Measurements from ENCODE around the gene SMC4.
"Not testable (repeated sequence)": the region's sequence is repeated elsewhere in the genome, so short reads cannot be mapped to it uniquely, and the experiment has no call there.

SMC4 gene

DNA sequence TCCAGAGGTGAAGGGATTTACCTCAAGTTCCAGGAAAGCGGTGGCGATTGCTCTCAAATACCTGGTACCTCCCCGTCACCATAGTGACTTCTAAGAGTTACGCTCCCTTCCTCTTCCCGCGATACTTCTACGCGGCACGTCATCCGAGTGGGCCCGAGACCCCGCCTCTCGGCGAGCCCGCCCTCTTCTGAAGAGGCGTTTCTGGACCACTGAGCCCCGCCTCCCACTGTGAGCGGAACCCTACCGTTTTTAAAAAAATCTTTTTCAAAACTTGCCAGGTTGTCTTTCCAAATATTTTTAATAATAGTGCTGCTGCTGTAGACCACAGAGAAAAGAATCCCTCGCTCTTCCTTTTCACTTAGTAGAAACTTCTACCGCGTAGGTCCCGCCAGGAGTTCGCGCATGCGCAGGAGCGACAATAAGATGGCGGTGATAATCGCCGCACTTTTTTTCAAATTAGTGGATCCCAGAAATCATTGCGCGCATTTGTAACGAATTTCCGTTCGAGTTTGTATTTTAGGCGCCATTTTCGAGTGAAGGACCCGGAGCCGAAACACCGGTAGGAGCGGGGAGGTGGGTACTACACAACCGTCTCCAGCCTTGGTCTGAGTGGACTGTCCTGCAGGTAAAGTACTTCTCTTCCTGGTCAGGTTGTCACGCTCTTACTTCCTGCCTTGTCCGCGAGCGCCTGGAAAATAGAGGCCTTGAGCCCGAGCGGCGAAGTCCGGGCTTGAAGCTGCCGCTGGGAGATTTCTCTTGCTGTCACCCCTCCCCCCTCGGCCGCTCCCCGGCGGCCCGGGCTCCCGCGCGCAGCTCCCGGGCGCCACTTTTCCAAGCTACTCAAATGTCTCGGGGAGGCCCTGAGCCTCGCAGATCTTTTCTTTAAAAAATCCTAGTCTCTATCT, at the start of gene SMC4, which contains the start of gene IFT80:
SMC4 (plus strand) TSS at position 526 of the 905 bp plus-strand sequence. CDS start 1,177 bp downstream, outside the sequence.
IFT80 (minus strand) TSS at position 101 of the 905 bp plus-strand sequence. CDS start 14,625 bp downstream, outside the sequence.
- DNase-seq: peak; percentile 95

DNA sequence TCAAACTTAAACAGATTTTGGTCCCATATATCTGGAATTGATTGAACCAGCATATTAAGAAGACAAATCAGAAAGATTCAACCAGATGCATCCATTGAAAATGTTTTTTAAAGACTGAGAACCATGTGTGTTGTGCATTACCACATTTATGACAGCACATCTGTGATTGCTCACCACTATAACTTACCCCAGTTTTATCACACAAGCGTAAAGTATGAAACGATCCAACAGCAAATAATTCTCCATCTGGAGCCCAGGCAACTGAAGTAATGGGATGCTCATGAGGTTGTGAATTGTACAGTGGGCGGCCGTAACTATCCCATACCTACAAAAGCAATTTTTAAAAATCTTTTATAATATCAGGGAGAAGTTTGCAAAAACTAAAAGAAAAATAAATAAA, 43.6 kb upstream of the SMC4 start:
- DNase-seq: no peak

DNA sequence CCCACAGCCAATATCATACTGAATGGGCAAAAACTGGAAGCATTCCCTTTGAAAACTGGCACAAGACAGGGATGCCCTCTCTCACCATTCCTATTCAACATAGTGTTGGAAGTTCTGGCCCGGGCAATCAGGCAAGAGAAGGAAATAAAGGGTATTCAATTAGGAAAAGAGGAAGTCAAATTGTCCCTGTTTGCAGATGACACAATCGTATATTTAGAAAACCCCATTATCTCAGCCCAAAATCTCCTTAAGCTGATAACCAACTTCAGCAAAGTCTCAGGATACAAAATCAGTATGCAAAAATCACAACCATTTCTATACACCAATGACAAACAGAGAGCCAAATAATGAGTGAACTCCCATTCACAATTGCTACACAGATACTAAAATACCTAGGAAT, 36.6 kb upstream of the SMC4 start:
- not testable (repeated sequence) for DNase-seq

DNA sequence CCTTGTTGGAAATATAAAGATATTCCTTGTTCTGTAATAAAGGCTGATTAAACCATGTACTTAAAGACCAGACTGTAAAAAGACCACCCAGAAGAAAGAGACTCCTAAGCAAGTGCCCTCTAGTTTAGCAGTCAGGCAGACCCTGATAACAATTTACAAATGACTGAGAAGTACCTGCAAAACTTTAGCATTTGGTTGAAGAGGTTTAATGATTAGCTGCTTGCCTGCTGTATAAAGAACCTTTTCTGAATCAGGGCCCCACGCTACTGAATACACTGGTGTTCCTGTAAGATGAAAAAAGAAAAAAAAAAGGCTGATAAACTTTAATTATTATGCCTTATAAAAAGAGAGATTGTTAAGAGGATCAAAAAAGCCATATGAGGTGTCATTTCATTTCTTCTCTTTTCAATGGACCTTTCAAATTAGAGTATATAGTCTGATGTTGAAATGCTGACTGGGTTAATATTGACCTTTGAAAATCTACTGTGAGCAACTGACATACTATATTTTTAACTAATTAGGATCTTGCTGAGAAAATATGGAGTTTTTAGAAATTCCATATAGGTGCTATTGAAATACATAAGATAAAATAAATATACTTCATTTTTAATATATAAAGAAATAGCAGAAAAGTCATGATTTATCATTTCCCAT, 33.5 kb upstream of the SMC4 start:
- no peak for DNase-seq

DNA sequence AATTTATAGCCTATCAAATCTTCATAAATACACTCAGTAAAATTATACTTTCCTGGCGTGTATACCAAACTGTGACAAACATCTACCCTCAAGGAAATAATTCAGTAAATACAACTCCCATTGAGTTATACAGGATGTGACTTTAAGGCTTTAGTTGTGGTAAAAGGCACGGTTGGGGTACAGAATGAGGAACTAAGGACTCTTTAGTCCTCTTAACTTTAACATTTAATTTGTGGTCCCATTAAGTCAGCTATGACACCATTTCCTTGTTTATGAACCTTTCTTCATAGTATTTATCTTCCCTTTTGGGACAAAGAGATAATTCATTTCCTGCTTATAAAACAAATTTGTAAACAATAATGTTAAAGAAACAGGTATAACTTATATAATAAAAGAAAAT, 30.6 kb upstream of the SMC4 start:
- no peak for DNase-seq

DNA sequence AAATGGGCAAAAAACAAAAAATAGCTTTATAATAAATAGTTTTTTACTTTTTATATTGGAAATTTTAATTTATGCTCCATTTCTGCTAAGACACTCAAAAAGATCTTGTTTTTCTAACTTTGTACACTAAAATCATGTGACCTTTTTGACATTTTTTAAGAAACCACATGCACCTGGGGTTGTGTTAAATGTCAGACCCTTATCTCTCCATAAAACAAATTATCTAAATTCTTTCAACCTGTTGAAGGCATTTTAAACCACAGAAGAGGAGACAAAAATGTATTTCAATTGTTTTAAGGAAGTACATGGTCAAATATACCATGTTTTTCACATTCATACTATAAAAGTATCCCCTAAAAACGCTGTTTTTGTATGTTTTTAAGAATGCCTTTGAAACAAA, 29.7 kb upstream of the SMC4 start:
- no peak for DNase-seq

DNA sequence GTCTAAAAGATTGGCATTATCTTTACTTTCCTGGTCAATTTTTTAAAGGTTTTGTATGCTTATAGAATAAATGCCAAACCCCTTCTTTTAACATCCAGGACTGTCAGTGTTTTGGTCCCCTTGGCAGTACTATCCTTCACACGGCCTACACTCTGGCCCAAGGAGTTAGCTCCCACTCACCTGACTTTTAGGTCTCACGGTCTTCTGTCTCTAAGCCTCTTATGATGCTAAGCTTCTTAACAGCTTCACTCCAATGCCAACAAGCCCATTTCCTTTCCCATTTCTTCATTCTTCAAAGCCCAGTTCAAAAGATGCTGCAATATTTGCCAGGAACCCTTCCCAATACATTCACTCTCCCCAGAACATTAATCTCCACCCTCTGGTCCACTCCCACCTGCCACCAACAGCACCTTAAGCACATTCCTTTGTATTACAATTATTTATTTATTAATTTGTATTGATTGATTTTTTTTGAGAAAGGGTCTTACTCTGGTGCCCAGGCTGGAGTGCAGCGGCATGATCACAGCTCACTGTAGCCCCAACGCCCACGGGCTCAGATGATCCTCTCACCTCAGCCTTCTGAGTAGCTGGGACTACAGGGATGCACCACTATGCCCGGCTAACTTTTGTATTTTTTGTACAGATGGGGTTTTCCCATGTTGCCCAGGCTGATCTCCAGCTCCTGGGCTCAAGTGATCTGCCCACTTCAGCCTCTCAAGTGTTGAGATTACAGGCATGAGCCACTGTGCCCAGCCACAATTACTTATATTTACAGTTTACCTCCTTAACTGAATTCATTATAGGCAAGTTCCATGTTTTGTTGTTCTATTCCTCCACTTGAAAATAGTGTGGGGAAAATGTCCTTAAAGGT, 28.2 kb upstream of the SMC4 start:
- no peak for DNase-seq

DNA sequence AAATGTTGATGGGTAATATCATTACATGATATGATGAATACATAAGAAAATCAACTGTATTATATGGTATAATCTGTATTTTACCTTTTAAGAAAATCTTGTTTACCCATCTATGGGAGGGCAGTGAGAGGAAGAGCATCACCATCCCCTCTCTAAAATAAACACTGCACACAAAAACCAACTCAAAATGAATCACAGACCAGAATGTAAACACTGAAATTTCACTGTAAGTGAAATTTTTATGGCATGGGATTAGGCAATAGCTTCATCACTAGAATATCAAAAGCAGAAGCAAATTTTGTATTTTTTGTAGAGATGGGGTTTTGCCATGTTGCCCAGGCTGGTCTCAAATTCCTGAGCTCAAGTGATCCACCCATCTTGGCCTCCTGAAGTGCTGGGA, 26.7 kb upstream of the SMC4 start:
- peak; percentile 63 for DNase-seq

DNA sequence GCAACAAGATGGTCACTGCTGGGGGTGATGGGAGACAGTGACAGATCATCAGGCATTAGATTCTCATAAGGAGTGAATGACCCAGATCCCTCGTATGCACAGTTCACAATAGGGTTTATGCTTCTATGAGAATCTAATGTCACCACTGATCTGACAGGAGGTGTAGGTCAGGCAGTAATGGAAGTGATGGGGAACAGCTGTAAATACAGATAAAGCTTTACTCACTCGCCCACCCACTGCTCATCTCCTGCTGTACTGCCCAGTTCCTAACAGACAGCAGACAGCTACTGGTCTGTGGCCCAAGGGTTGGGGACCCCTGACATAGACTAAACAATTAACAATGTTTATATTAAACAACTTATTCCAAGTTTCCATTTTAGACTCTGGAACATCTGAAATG, 25.8 kb upstream of the SMC4 start:
- no peak for DNase-seq

DNA sequence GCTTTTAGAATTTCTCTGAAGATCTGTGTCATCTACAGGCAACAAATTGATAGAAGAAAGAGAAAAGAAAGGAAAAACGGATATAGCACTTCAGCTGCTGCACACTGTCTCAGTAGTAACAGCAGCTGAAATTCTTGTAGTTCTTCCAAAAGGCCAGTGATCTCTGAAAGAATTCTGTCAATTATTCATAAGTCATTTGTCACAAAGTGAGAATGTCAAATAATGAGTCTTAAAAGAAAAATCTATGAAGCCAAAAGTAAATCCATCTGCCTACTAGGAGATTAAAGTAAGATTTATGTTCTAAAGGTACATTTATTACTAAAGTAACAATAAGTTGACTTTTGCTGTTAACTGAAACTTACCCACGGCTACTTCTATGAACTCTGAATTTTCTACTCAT, 25.0 kb upstream of the SMC4 start:
- no peak for DNase-seq

DNA sequence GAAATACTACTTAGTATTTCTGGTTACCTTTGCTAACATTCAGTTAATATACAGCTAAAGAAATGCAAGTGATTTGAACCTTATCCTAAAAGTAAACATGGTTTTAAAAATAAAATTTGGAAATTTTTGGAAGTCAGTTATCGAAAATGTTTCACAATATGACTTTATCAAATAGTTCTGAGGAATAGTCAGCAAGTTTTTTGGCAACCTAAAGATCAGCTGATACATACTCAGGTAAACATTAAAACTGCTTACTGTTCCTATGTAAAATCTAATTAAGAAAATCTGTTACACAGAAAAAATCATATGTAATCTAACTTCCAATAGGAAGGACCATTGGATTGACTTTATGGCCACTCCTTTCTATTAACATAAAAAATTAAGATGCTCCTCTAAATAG, 24.5 kb upstream of the SMC4 start:
- DNase-seq: no peak

DNA sequence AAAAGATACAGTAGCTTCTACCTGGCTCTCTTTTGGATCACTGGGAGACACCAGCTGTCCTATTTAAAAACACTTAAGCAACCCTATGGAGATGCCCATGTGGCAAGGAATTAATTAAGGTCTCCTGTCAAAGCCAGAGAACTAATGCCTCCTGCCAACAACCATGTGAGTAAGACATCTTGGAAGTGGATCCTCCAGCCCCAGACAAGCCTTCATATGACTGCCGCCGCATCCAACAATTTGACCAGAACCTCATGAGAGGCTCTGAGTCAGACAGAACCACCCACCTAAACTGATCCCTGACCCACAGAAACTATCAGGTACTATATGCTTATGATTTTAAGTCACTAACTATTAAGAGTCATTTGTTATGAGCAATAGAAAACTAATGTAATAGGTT, 22.8 kb upstream of the SMC4 start:
- no peak for DNase-seq

DNA sequence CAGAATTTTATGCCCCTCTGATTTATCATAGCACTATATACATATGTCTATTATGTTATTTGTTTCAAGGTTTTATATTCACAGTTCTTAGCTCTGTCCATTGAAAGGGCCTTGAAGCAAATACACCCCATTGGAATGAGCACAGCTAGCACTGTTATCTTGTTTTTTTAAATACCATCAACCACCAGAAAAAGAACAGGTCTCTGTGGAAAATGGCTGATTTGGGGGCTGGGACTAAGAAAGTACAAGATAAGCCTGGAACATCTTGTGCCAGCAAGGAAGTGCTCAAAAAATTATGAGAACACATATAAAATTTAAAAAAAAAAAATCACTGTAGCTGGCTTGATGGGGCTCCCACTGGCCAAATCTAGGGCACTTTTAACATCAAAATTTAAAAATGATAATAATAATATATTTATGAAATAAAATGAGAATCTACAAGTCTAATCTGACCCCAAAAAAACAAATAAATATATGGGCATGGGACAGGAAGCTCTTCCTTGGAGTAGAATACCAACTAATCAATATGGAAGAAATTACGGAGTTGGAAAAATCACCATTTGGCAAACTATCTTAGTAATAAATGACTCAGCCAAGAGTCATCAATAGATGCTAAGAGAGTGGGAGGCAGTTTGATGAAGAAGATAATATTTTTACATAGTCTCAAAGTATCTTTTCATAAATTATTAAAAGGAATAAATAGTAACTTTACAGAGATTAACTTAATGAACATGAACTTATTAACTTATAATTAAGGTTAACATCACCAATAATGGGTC, 20.9 kb upstream of the SMC4 start:
- no peak for DNase-seq

DNA sequence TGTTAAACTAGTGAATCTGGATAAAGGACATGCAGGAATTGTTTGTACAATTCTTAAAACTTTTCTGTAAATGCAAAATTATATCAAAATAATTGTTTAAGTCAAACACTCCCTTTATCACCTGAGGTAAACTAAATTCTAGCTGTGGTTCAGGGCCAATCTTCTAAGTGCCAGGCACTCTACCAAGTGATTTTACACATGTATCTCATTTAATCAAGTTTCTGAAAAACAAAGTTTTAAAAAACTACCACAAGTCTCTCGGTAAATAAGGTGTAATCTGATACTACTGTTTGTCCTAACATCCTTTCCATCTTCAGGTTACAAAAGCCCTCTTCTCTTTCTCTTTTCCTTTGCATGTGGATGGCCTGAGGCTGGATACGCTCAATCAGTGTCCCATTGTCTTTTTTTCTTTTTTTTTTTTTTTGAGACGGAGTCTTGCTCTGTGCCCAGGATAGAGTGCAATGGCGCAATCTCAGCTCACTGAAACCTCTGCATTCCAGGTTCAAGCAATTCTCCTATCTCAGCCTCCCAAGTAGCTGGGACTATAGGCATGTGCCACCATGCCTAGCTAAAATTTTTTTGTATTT, 19.7 kb upstream of the SMC4 start:
- DNase-seq: no peak

DNA sequence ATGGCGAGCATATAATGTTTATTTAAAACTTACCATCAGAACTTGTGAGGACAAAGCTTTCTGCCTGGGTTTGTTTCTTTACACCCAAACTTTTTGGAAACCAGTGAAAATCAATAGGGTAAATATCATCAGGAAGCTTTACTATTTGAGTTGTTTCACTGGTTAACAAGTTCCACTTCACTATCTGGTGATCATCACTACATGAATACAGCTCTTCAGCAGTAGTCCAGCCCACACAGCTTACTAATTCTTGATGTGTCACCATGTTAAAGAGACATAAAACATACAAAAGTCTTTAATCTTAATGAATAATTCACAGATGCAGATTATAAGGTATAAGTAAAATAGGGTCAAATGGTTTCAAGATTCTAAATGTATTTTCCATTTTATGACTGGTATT, 18.0 kb upstream of the SMC4 start:
- DNase-seq: no peak

DNA sequence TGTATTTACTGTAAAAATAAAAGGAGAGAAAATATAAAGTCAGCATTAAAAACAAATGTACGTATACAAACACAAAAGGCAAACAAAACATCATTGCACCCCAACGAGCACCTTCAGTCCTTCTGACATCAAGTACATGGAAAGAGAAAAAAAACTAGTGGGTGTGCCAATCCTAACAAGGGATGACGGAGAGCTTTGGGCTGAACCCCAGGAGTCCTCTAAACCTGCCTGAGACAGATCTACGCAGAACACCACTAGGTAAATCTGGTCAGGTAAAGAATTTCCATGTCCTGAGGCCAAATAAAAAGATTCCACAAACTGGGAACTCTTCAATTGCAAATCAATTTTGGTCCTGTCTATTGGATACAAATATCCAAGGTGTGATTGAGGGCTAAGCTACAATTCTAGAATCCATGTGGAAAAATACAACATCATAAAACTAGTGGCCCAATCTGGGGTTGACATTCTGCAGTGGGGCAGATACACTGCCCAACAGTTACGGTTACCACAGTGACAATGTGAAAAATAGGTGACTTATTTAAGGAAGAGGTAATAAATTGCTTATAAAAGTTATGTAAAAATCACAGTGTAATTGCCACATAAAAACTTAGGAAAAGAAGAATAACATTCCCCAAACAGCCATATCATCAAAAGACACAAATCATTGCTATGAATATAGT, 14.7 kb upstream of the SMC4 start:
- no peak for DNase-seq

DNA sequence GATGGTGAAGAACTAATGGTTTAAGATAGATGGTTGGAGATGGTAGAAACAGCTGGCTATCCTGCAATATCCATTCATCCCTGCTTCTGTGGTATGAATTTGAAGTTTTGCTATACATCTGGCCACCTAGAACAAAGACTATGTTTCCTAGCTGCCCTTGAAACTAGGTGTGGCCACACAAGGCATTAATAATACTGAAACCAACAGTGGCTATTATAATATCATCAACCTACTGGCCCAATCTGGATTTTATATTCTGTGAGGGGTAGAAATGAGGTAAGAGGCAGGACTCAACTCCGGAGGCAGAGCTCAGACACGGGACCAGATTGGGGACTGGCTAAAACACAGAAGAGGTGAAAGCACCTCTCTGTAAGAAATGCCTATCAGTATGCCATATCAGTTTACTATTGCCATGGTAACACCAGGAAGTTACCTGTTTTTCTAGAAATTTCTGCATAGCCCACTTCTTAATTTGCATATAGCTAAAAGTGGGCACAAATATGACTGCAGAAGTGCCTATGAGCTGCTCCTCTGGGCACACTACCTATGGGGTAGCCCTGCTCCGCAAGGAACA, 8.8 kb upstream of the SMC4 start:
- no peak for DNase-seq

DNA sequence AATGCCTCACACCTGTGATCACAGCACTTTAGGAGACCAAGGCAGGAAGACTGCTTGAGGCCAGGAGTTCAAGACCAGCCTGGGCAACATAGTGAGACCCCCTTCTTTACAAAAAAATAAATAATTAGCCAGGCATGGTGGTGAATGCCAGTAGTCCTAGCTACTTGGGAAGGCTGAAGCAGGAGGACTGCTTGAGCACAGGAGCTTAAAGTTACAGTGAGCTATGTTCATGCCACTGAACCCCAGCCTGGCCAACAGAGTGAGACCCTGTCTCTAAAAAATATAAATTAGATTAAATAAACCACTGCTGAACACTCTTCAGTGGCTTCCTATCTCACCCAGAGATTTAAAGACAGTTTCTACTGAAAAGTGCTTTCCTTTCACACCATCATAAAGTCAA, 6.7 kb upstream of the SMC4 start:
- no peak for DNase-seq

DNA sequence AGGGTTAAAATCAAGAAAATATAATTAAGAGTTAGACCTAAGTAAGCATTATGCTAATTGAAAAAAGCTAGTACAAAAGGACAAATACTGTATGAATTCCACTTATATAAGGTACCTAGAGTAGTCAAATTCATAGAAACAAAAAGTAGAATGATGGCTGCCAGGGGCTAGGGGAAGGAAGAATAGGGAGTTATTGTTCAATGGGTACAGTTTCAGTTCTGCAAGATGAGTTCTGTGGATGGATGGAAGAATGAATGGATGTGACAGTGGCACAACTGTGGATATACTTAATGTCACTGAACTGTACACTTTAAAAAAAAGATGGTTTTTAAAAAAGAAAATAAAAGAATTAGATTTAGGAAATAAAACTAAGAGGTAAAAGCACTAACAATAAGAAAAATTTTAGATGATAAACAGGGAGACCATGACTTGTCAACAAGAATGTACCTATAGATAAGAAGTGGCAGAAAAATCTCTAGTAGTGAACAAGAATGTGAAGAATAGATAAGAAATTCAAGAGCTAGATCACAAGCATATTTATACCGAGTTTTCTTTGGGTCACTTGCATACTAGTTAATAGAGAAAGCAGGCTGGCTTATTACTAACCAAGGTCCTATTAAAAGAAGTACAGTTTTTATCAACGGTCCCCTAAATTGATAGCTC, 6.0 kb upstream of the SMC4 start:
- no peak for DNase-seq

DNA sequence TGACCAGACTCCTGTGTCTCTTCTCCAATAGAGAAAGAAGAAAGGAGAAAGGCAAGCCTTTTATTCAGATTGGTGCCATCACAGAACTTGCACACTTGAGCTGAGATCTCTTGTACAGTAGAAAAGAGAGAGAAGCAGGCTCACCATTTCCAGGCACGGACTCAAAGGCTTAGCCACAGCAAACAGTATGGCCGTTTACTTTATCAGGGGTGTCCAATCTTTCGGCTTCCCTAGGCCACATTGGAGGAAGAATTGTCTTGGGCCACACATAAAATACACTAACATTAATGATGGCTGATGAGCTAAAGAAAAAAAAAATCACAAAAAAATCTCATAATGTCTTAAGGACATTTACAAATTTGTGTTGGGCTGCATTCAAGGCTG, 5.4 kb upstream of the SMC4 start:
- no peak for DNase-seq

DNA sequence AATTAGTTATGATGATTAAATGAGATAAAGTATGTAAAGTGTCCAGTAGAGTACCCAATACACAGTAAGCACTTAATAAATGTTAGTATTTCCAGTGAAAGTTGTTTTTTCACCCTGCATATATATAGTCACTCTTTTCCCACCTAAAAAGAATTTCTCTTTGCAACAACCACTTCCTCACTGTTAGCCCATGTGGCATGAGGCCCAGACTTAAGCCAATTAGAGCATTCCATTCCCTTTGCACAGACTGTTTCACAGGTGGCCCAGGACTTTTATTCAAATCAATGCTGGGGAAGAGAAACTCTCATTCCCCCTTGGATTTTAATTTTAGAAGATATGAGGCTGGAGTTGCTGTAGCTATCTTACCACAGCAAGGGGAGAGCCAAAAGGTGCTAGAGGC, 4.2 kb upstream of the SMC4 start:
- peak; percentile 84 for DNase-seq
